ENCODE data around the gene PAQR9. TPM values are rescaled to one million over a fixed set of nuclear protein-coding genes. Genes with fewer than 3 reads are reported as not detected.
"Not testable (repeated sequence)": the region's sequence is repeated elsewhere in the genome, so short reads cannot be mapped to it uniquely, and the experiment has no call there.

Gene PAQR9
- total RNA-seq, 2 donors from 2014 or later = not detected

DNA sequence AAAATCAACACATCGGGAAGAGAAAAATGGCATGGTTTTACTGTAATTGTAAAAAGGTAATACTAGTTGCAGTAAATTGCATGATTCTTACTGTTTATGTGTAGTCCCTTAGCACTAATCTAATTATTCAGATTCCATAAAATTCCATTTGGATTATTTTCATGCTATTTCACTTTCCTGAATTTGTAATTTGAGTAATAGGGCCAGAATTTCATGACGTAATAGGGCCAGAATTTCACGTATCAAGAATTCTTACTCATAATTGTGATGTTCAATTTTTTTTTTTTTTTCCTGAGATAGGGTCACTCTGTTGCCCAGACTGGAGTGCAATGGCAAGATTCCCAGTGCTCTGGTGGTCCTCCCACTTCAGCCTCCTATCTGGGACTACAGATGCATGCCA lies 35.0 kb upstream of the PAQR9 start:
- Histone ChIP-seq H3K9ac (ENCODE audit: low read depth in 2 of 2, low read length in 2 of 2) (no peak overlapping the region), H3K4me3 (no peak overlapping the region), H3K9me3 (no peaks in the 10 kb centered on the region), H3K27ac (no peak overlapping the region), H3K27me3 (no peaks in the 10 kb centered on the region), H3K36me3 (no peaks in the 10 kb centered on the region), H3K4me1 (no peaks in the 10 kb centered on the region)
- TF ChIP-seq, protein P1, sequence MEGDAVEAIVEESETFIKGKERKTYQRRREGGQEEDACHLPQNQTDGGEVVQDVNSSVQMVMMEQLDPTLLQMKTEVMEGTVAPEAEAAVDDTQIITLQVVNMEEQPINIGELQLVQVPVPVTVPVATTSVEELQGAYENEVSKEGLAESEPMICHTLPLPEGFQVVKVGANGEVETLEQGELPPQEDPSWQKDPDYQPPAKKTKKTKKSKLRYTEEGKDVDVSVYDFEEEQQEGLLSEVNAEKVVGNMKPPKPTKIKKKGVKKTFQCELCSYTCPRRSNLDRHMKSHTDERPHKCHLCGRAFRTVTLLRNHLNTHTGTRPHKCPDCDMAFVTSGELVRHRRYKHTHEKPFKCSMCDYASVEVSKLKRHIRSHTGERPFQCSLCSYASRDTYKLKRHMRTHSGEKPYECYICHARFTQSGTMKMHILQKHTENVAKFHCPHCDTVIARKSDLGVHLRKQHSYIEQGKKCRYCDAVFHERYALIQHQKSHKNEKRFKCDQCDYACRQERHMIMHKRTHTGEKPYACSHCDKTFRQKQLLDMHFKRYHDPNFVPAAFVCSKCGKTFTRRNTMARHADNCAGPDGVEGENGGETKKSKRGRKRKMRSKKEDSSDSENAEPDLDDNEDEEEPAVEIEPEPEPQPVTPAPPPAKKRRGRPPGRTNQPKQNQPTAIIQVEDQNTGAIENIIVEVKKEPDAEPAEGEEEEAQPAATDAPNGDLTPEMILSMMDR (IDR thresholded peaks at IDR 0.05) = no peak
- no peak for DNase-seq
- intact Hi-C loops (cut with DNase I) = no loop called here

DNA sequence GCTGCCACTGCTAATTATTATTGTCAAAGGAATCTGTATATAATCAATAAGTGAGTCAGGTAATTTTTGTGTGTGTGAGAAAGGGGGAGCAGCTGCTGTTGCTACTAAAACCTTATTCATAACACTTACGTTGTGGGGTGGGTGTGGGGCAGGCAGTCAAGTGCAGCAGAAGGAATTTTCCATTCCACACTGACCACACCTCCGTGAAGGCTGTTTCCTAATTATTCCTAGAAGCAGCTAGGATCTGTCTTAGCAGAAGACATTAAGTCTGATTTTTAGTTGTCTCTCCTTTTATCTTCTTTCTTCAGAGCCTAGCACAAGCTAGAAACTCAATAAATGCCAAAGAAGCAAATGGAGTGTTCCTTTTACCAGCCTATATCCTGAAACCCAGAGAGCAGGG lies 33.9 kb upstream of the PAQR9 start:
- Histone ChIP-seq H3K4me3 (no peak overlapping the region), H3K27ac (no peak overlapping the region), H3K9ac (ENCODE audit: low read depth in 2 of 2, low read length in 2 of 2) (no peak overlapping the region), H3K4me1 (no peaks in the 10 kb centered on the region), H3K36me3 (no peaks in the 10 kb centered on the region), H3K27me3 (no peaks in the 10 kb centered on the region), H3K9me3 (no peaks in the 10 kb centered on the region)
- TF ChIP-seq, protein P1 (IDR thresholded peaks at IDR 0.05) = no peak
- DNase-seq = no peak
- intact Hi-C loops (cut with DNase I) = no loop called here

DNA sequence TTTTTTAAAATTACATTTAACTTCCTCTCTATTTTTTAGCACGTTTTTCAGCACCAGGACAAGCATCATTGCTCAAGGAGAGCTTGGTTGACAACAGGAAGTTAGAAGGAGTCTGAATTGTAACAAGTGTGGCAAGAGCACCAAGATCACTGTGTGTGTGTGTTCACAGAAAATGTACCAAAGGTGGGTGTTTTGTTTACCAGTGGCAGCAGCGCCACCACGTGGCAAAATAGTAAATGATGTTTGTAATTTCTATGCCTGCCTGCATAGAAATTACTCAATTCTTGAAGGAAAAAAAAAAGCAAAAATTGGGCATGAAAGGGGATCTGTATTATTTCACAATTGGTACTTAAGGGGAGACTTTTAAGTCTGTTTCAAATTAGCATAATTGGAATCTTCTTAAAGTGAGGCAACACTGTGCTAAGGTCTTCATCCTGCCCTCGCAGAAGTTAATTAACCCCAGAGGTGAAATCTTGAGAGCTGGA lies 30.5 kb upstream of the PAQR9 start:
- no peak overlapping the region for H3K27ac ChIP-seq
- no peaks in the 10 kb centered on the region for H3K9me3 ChIP-seq
- peak; percentile 51 for DNase-seq
- H3K4me3 ChIP-seq = no peak overlapping the region
- TF ChIP-seq, protein P1 (IDR thresholded peaks at IDR 0.05) = peak; percentile 71
- H3K27me3 ChIP-seq = no peaks in the 10 kb centered on the region
- intact Hi-C loops (cut with DNase I) = loop anchor here (5.0 kb wide), 2 partner anchors 162 to 407 kb away; no protein-coding TSS in a partner anchor
- no peaks in the 10 kb centered on the region for H3K4me1 ChIP-seq
- no peak overlapping the region for H3K9ac ChIP-seq (ENCODE audit: low read depth in 2 of 2, low read length in 2 of 2)
- no peaks in the 10 kb centered on the region for H3K36me3 ChIP-seq

DNA sequence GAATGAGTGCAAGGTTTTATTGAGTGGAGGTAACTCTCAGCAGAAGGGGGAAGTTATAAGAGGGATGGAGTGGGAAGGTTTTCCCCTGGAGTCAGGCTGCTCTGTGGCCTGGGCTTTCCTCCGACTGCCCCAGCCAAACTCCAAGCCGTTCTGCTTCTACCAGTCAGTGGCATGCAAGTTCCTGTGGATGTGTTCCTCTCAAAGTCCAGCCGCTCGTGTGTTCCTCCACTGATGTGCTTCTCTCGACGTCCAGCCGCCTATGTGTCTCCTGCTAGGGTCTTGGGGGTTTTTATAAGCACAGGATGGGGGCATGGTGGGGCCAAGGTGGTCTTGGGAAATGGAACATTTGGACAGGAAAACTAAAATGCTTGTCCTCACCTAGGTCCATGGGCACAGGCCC lies 28.8 kb upstream of the PAQR9 start:
- Histone ChIP-seq H3K9me3 (no peaks in the 10 kb centered on the region), H3K36me3 (no peaks in the 10 kb centered on the region), H3K27me3 (no peaks in the 10 kb centered on the region), H3K9ac (ENCODE audit: low read depth in 2 of 2, low read length in 2 of 2) (no peak overlapping the region), H3K4me3 (no peak overlapping the region), H3K4me1 (no peaks in the 10 kb centered on the region), H3K27ac (no peak overlapping the region)
- intact Hi-C loops (cut with DNase I) = loop anchor here (5.0 kb wide), 2 partner anchors 160 to 405 kb away; no protein-coding TSS in a partner anchor
- DNase-seq = no peak
- TF ChIP-seq, protein P1 (IDR thresholded peaks at IDR 0.05) = no peak

DNA sequence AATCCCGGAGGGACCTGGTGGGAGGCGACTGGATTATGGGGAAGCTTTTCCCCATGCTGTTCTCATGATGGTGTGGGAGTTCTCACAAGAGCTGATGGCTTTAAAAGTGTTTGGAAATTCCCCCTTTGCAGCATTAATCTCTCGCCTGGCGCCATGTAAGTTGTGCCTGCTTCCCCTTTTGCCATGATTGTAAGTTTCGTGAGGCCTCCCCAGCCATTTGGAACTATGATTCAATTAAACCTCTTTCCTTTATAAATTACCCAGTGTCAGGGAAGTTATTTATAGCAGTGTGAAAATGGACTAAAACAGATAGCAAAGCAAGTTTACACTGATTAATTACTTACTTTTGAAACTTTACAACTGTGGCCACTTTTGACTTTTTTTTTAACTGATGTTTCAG lies 27.2 kb upstream of the PAQR9 start:
- H3K9ac ChIP-seq (ENCODE audit: low read depth in 2 of 2, low read length in 2 of 2) = no peak overlapping the region
- TF ChIP-seq, protein P1 (IDR thresholded peaks at IDR 0.05) = no peak
- intact Hi-C loops (cut with DNase I) = loop anchor here (5.0 kb wide), 2 partner anchors 158 to 403 kb away; no protein-coding TSS in a partner anchor
- no peak overlapping the region for H3K4me3 ChIP-seq
- no peak for DNase-seq
- H3K27ac ChIP-seq = no peak overlapping the region
- H3K36me3 ChIP-seq = no peaks in the 10 kb centered on the region
- no peaks in the 10 kb centered on the region for H3K27me3 ChIP-seq
- no peaks in the 10 kb centered on the region for H3K9me3 ChIP-seq
- no peaks in the 10 kb centered on the region for H3K4me1 ChIP-seq

DNA sequence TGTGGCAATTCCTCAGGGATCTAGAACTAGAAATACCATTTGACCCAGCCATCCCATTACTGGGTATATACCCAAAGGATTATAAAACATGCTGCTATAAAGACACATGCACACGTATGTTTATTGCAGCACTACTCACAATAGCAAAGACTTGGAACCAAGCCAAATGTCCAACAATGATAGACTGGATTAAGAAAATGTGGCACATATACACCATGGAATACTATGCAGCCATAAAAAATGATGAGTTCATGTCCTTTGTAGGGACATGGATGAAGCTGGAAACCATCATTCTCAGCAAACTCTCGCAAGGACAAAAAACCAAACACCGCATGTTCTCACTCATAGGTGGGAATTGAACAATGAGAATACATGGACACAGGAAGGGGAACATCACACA lies 25.4 kb upstream of the PAQR9 start:
- H3K4me1 ChIP-seq; H3K9ac ChIP-seq (ENCODE audit: low read depth in 2 of 2, low read length in 2 of 2); H3K27ac ChIP-seq; H3K9me3 ChIP-seq; H3K4me3 ChIP-seq; H3K27me3 ChIP-seq; H3K36me3 ChIP-seq; DNase-seq: not testable (repeated sequence)
- intact Hi-C loops (cut with DNase I) = loop anchor here (5.0 to 10.0 kb wide), 2 partner anchors 54 to 147 kb away; no protein-coding TSS in a partner anchor

DNA sequence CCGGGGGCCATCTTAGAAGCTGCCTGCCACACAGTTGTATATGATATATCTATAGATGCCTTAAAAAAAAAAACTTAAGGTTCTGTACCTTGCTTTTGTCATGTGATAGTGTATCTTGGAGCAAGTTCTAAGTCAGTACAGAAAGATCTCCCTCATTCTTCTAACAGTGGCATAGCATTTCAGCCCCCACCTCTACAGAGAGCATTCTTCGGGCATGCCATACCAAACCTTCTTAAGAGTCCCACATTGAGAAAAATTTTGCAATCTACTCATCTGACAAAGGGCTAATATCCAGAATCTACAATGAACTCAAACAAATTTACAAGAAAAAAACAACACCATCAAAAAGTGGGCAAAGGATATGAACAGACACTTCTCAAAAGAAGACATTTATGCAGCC lies 24.7 kb upstream of the PAQR9 start:
- H3K9ac ChIP-seq (ENCODE audit: low read depth in 2 of 2, low read length in 2 of 2); H3K27ac ChIP-seq; H3K27me3 ChIP-seq; H3K9me3 ChIP-seq; H3K4me3 ChIP-seq; H3K4me1 ChIP-seq; DNase-seq; H3K36me3 ChIP-seq: not testable (repeated sequence)
- intact Hi-C loops (cut with DNase I) = loop anchor here (5.0 to 10.0 kb wide), 2 partner anchors 53 to 146 kb away; no protein-coding TSS in a partner anchor

Data from colonic mucosa (tissue), 4 donors.